Neural cell (in vitro differentiated cells): Measurements from ENCODE around the gene CEP350. TPM values are rescaled to one million over a fixed set of nuclear protein-coding genes. Genes with fewer than 3 reads are reported as not detected.

Experiments
- H2AFZ ChIP-seq: fragments of 200-600, 300-800 bp; sonication (generic), shearing (Covaris generic); 2 replicates; pipeline ENCODE4 v1.6.0; 2014; ENCODE audit warnings: low read depth, mild to moderate bottlenecking, antibody characterized with exemption, low read length, moderate library complexity
- H3F3A ChIP-seq: fragments of 200-600 bp; shearing (Covaris generic); 2 replicates; pipeline ENCODE4 v1.6.1; 2016; ENCODE audit warnings: mild to moderate bottlenecking, moderate library complexity, mixed read lengths, antibody characterized with exemption, low read length; ENCODE audit not compliant: insufficient read depth, poor library complexity, severe bottlenecking
- H3K27ac ChIP-seq: fragments of 200-600, 300-800 bp; sonication (generic), shearing (Covaris generic); 2 replicates; pipeline ENCODE4 v1.5.1; 2014; ENCODE audit warnings: mild to moderate bottlenecking, low read length, moderate library complexity
- H3K27me3 ChIP-seq: fragments of 300-800, 200-600 bp; sonication (generic), shearing (Covaris generic); 2 replicates; pipeline ENCODE4 v1.6.0; 2014; ENCODE audit warnings: mild to moderate bottlenecking, low read depth, low read length, moderate library complexity; ENCODE audit not compliant: insufficient read depth
- H3K36me3 ChIP-seq: fragments of 300-800, 200-600 bp; sonication (generic), shearing (Covaris generic); 2 replicates; pipeline ENCODE4 v1.5.1; 2014; ENCODE audit warnings: mild to moderate bottlenecking, antibody characterized with exemption, low read length, moderate library complexity; ENCODE audit not compliant: insufficient read depth
- H3K4me2 ChIP-seq: fragments of 300-800, 200-600 bp; sonication (generic), shearing (Covaris generic); 2 replicates; pipeline ENCODE4 v1.6.0; 2014; ENCODE audit warnings: mild to moderate bottlenecking, low read length
- H3K4me3 ChIP-seq: fragments of 300-800, 200-600 bp; sonication (generic), shearing (Covaris generic); 2 replicates; pipeline ENCODE4 v1.5.1; 2014; ENCODE audit warnings: mild to moderate bottlenecking, low read length, moderate library complexity
- H3K79me2 ChIP-seq: fragments of 200-600 bp; shearing (Covaris generic); replicated peaks from 2 replicates; pipeline ENCODE4 v1.6.0; 2014; ENCODE audit warnings: mild to moderate bottlenecking, low read length, moderate library complexity; ENCODE audit not compliant: insufficient read depth
- H3K9ac ChIP-seq: fragments of 300-800, 200-600 bp; sonication (generic), shearing (Covaris generic); 2 replicates; pipeline ENCODE4 v1.6.1; 2016; ENCODE audit warnings: mild to moderate bottlenecking, low read length, mixed read lengths
- H3K9me2 ChIP-seq: fragments of 200-600 bp; shearing (Covaris generic); 2 replicates; pipeline ENCODE4 v1.6.1; 2016; ENCODE audit warnings: mild to moderate bottlenecking, low read length, mixed read lengths; ENCODE audit not compliant: insufficient read depth
- H3K9me3 ChIP-seq: fragments of 200-600, 300-800 bp; sonication (generic), shearing (Covaris generic); 2 replicates; pipeline ENCODE4 v1.6.1; 2016; ENCODE audit warnings: mild to moderate bottlenecking, mixed run types, low read length, moderate library complexity, mixed read lengths
- H4K20me1 ChIP-seq: fragments of 200-600 bp; shearing (Covaris generic); 2 replicates; pipeline ENCODE4 v1.6.1; 2016; ENCODE audit warnings: mild to moderate bottlenecking, mixed run types; ENCODE audit not compliant: insufficient read depth
- EP300 ChIP-seq: fragments of 450-650 bp; conservative IDR thresholded peaks from 2 replicates; pipeline ENCODE4 v1.6.1; 2014; ENCODE audit warnings: antibody characterized with exemption, mild to moderate bottlenecking, moderate library complexity; ENCODE audit not compliant: poor library complexity, severe bottlenecking
- EZH2 ChIP-seq: fragments of 200-600, 300-800 bp; shearing (Covaris generic), sonication (generic); IDR thresholded peaks from 2 replicates; pipeline ENCODE4 v1.6.1; 2014; ENCODE audit warnings: antibody characterized with exemption, low read length, borderline replicate concordance, mild to moderate bottlenecking; ENCODE audit not compliant: insufficient read depth, poor library complexity, severe bottlenecking
- MXI1 ChIP-seq: fragments of 450-650 bp; conservative IDR thresholded peaks from 2 replicates; pipeline ENCODE4 v1.6.1; 2014; ENCODE audit warnings: antibody characterized with exemption, mild to moderate bottlenecking; ENCODE audit not compliant: poor library complexity, severe bottlenecking
- POLR2AphosphoS5 ChIP-seq: IDR thresholded peaks from 2 replicates; pipeline ENCODE4 v1.6.1; 2012
- RAD21 ChIP-seq: fragments of 450-650 bp; conservative IDR thresholded peaks from 2 replicates; pipeline ENCODE4 v1.6.1; 2014; ENCODE audit warnings: antibody characterized with exemption, mild to moderate bottlenecking, moderate library complexity
- SMC3 ChIP-seq: fragments of 450-650 bp; conservative IDR thresholded peaks from 2 replicates; pipeline ENCODE4 v1.6.1; 2014; ENCODE audit warnings: antibody characterized with exemption, mild to moderate bottlenecking, moderate library complexity; ENCODE audit not compliant: poor library complexity
- TAF1 ChIP-seq: IDR thresholded peaks from 2 replicates; pipeline ENCODE4 v1.6.1; 2012; ENCODE audit warnings: low read depth
- polyA minus RNA-seq: library from RNA; depleted of rRNA, polyadenylated mRNA; stranded (reverse); fragments of >200 nt; gene quantifications from 2 replicates; pipeline ENCODE4 v1.2.3, GENCODE V29; 2014
- polyA plus RNA-seq: library from polyadenylated mRNA; depleted of rRNA; stranded (reverse); fragments of >200 nt; gene quantifications from 2 replicates; pipeline ENCODE4 v1.2.3, GENCODE V29; 2014
- TF ChIP-seq, protein P1 (sequence below): IDR thresholded peaks from 2 replicates; pipeline ENCODE4 v1.6.1; 2012; ENCODE audit warnings: borderline replicate concordance
- TF ChIP-seq, protein P2 (sequence below): fragments of 450-650 bp; IDR thresholded peaks from 2 replicates; pipeline ENCODE4 v1.5.1; 2014; ENCODE audit warnings: antibody characterized with exemption, mild to moderate bottlenecking, moderate library complexity; ENCODE audit not compliant: poor library complexity, severe bottlenecking

CEP350 gene, protein sequence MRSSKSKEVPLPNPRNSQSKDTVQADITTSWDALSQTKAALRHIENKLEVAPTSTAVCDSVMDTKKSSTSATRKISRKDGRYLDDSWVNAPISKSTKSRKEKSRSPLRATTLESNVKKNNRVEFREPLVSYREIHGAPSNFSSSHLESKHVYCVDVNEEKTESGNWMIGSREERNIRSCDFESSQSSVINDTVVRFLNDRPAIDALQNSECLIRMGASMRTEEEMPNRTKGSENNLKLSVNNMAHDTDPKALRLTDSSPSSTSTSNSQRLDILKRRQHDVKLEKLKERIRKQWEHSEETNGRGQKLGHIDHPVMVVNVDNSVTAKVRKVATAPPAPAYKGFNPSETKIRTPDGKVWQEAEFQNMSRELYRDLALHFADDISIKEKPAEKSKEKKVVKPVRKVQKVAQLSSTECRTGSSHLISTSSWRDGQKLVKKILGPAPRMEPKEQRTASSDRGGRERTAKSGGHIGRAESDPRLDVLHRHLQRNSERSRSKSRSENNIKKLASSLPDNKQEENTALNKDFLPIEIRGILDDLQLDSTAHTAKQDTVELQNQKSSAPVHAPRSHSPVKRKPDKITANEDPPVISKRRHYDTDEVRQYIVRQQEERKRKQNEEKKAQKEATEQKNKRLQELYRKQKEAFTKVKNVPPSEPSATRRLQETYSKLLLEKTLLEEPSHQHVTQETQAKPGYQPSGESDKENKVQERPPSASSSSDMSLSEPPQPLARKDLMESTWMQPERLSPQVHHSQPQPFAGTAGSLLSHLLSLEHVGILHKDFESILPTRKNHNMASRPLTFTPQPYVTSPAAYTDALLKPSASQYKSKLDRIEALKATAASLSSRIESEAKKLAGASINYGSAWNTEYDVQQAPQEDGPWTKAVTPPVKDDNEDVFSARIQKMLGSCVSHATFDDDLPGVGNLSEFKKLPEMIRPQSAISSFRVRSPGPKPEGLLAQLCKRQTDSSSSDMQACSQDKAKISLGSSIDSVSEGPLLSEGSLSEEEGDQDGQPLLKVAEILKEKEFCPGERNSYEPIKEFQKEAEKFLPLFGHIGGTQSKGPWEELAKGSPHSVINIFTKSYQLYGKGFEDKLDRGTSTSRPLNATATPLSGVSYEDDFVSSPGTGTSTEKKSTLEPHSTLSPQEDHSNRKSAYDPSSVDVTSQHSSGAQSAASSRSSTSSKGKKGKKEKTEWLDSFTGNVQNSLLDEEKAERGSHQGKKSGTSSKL (N-terminal part only)
- polyA plus RNA-seq (28.1 and 31.9 TPM in 2 replicates), polyA minus RNA-seq (137 and 151 TPM in 2 replicates)

DNA sequence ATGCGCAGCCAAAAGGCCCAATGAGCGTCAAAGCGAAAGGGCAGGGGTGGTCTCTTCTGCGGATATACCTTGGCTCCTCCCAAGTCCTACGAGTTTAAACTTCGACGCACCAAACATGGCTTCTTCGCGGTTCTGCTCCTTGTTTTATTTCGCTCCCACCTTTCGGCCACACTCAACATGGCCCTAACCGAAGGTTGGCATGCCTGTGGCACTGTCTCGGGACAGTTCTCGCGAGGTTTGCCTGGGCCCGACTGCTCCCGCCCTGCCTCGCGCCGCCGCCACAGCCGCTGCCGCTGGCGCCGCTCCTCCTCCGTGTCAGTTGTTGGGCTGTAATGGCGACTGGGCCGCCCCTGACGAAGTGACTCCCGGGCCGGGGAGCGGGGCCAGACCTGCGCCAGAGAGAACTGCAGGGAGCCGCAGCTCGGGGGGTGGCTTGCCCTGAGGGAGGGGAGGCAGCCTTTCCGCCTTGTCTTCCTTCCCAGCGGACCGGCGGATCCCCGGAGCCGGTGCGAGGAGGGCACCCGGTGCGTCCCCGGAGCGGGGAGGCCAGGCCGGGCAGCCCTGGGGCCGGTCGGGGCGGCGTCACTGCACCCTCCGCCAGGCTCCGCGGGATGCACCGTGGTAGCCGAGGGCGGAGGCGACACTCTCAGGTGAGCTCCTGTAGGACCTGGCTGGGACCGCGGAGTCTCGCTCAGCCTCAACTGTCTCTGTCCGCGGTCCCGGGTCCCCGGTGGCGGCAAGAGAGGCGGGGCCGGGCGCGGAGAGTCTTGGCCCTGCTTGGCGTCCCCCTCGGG, at the start of gene CEP350:
TSS of gene CEP350 (plus strand) at position 318 of the 794 bp plus-strand sequence. CDS start 31,372 bp downstream, outside the sequence.
- Histone ChIP-seq H3K27me3 (no peaks in the 10 kb centered on the region), H4K20me1 (no peaks in the 10 kb centered on the region), H3K9ac (peak within 1 kb of the TSS; percentile 93), H3K9me2 (no peaks in the 10 kb centered on the region), H2AFZ (peak within 1 kb of the TSS; percentile 84), H3K4me3 (peak within 1 kb of the TSS; percentile 95), H3F3A (peaks cover 6% of the 10 kb centered on the region), H3K27ac (peak within 1 kb of the TSS; percentile 84), H3K9me3 (no peaks in the 10 kb centered on the region), H3K4me2 (peak within 1 kb of the TSS; percentile 97), H3K36me3 (no peaks in the 10 kb centered on the region), H3K79me2 (peaks cover 46% of the 10 kb centered on the region)
- TF ChIP-seq SMC3 (no peak), TAF1 (peak; percentile 91), RAD21 (peak; percentile 2), EP300 (peak; percentile 54), EZH2 (no peak), MXI1 (peak; percentile 73), POLR2AphosphoS5 (peak; percentile 99)
- TF ChIP-seq, protein P1, sequence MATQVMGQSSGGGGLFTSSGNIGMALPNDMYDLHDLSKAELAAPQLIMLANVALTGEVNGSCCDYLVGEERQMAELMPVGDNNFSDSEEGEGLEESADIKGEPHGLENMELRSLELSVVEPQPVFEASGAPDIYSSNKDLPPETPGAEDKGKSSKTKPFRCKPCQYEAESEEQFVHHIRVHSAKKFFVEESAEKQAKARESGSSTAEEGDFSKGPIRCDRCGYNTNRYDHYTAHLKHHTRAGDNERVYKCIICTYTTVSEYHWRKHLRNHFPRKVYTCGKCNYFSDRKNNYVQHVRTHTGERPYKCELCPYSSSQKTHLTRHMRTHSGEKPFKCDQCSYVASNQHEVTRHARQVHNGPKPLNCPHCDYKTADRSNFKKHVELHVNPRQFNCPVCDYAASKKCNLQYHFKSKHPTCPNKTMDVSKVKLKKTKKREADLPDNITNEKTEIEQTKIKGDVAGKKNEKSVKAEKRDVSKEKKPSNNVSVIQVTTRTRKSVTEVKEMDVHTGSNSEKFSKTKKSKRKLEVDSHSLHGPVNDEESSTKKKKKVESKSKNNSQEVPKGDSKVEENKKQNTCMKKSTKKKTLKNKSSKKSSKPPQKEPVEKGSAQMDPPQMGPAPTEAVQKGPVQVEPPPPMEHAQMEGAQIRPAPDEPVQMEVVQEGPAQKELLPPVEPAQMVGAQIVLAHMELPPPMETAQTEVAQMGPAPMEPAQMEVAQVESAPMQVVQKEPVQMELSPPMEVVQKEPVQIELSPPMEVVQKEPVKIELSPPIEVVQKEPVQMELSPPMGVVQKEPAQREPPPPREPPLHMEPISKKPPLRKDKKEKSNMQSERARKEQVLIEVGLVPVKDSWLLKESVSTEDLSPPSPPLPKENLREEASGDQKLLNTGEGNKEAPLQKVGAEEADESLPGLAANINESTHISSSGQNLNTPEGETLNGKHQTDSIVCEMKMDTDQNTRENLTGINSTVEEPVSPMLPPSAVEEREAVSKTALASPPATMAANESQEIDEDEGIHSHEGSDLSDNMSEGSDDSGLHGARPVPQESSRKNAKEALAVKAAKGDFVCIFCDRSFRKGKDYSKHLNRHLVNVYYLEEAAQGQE = peak; percentile 95
- TF ChIP-seq, protein P2, sequence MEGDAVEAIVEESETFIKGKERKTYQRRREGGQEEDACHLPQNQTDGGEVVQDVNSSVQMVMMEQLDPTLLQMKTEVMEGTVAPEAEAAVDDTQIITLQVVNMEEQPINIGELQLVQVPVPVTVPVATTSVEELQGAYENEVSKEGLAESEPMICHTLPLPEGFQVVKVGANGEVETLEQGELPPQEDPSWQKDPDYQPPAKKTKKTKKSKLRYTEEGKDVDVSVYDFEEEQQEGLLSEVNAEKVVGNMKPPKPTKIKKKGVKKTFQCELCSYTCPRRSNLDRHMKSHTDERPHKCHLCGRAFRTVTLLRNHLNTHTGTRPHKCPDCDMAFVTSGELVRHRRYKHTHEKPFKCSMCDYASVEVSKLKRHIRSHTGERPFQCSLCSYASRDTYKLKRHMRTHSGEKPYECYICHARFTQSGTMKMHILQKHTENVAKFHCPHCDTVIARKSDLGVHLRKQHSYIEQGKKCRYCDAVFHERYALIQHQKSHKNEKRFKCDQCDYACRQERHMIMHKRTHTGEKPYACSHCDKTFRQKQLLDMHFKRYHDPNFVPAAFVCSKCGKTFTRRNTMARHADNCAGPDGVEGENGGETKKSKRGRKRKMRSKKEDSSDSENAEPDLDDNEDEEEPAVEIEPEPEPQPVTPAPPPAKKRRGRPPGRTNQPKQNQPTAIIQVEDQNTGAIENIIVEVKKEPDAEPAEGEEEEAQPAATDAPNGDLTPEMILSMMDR = peak; percentile 29
